Motor neuron (in vitro differentiated cells): ENCODE data around the gene NRXN3. TPM values are rescaled to one million over a fixed set of nuclear protein-coding genes. Genes with fewer than 3 reads are reported as not detected.

Source experiments
- ATAC-seq, 8 experiments: fragments of 200-7000 bp; cut with Tn5 transposase; replicated peaks in 6 of 8; 2 replicates each; pipeline ENCODE4 v1.8.0; 2021; ENCODE audit warnings: mild to moderate bottlenecking in 8 of 8, moderate library complexity in 8 of 8
- H3K27ac ChIP-seq, 2 donors: fragments of 250-450 bp; sonication (Bioruptor Pico); 2 replicates each; pipeline ENCODE4 v1.9.0; 2021; ENCODE audit warnings: antibody characterized with exemption in 2 of 2, mild to moderate bottlenecking in 2 of 2, moderate library complexity in 1 of 2
- H3K4me1 ChIP-seq, 2 donors: fragments of 250-450 bp; sonication (Bioruptor Pico); replicated peaks in 1 of 2; 2 replicates each; pipeline ENCODE4 v1.6.1; 2021; ENCODE audit warnings: antibody characterized with exemption in 2 of 2, mild to moderate bottlenecking in 2 of 2, moderate library complexity in 1 of 2
- H3K4me3 ChIP-seq, 5 donors: fragments of 250-450 bp; sonication (Bioruptor Pico); 2 replicates each; pipeline ENCODE4 v1.9.0; 2021; ENCODE audit warnings: antibody characterized with exemption in 5 of 5, mild to moderate bottlenecking in 5 of 5, moderate library complexity in 4 of 5
- WGBS, 10 experiments: fragments of 450-650 bp; shearing (Covaris generic); methylation state at CpG; one replicate each; pipeline ENCODE4 v1.0.0; 2022; 5-methylcytosine and 5-hydroxymethylcytosine counted together
- in situ Hi-C, 9 experiments: fragments of 400-800 bp; cut with MboI; loops; one replicate each; pipeline ENCODE4 v1.15.0; 2021; ENCODE audit warnings: low sequenced_read_pairs in 9 of 9, low pct_unique_long_range_greater_than_20kb in 2 of 9; ENCODE audit not compliant: unreplicated experiment in 9 of 9
- total RNA-seq, 8 experiments: library from RNA; unstranded; fragments of 300-600 nt; gene quantifications; 2 replicates each; pipeline versions ENCODE4 v1.2.3 to v1.2.4, GENCODE V29; 2022

The NRXN3 gene
- total RNA-seq, 8 experiments from 2014 or later: 1.1 to 16.5 (median 12.9) TPM

- Histone ChIP-seq H3K4me1 (peaks cover 12 to 25% of the 10 kb centered on the region in 2 donors), H3K27ac (no peak overlapping the region), H3K4me3 (no peak overlapping the region)
- in situ Hi-C loops: loop anchor here in 1 of 9 experiments (25.0 kb wide), 1 partner anchor 224 kb away; no protein-coding TSS in a partner anchor
- 0 to 46% (median 10%) methylated on average over 1 to 4 of the region's 4 CpGs; no CpG with 5 or more reads in 1 of the 10 experiments for WGBS, 10 experiments
- ATAC-seq: peak; percentile 58 to 99 (median 80)
These were observed 666.6 kb downstream of the NRXN3 start for GRCh38 chr14:78836777-78837176.

GRCh38 chr14:78838959-78839358 lies 668.8 kb downstream of the NRXN3 start:
- Histone ChIP-seq H3K4me3 (no peak overlapping the region), H3K27ac (no peak overlapping the region), H3K4me1 (peaks cover 12 to 25% of the 10 kb centered on the region in 2 donors)
- WGBS, 10 experiments: 0 to 100% (median 71%) methylated on average over 1 to 2 of the region's 2 CpGs; no CpG with 5 or more reads in 1 of the 10 experiments
- ATAC-seq: no peak
- in situ Hi-C loops: loop anchor here in 1 of 9 experiments (25.0 kb wide), 1 partner anchor 227 kb away; no protein-coding TSS in a partner anchor

GRCh38 chr14:78840898-78841297 lies 670.7 kb downstream of the NRXN3 start:
- peaks cover 0 to 5% of the 10 kb centered on the region in 2 donors for H3K4me1 ChIP-seq
- H3K4me3 ChIP-seq: no peak overlapping the region
- no peak overlapping the region for H3K27ac ChIP-seq
- in situ Hi-C loops: loop anchor here in 1 of 9 experiments (25.0 kb wide), 1 partner anchor 229 kb away; no protein-coding TSS in a partner anchor
- no peak for ATAC-seq
- 0 to 100% (median 20%) methylated on average over 1 of the region's 1 CpG; no CpG with 5 or more reads in 2 of the 10 experiments for WGBS, 10 experiments

GRCh38 chr14:78847801-78848200 lies 677.6 kb downstream of the NRXN3 start:
- peaks cover 0 to 3% of the 10 kb centered on the region in 2 donors for H3K4me1 ChIP-seq
- in situ Hi-C loops: loop anchor here in 1 of 9 experiments (25.0 kb wide), 1 partner anchor 236 kb away; no protein-coding TSS in a partner anchor
- no peak for ATAC-seq
- 14 to 100% (median 85%) methylated on average over 1 to 3 of the region's 3 CpGs; no CpG with 5 or more reads in 2 of the 10 experiments for WGBS, 10 experiments
- H3K4me3 ChIP-seq: no peak overlapping the region
- H3K27ac ChIP-seq: no peak overlapping the region

- in situ Hi-C loops: loop anchor here in 1 of 9 experiments (25.0 kb wide), 1 partner anchor 236 kb away; no protein-coding TSS in a partner anchor
- ATAC-seq: peak; percentile 51 to 84 (median 66)
These were observed 678.2 kb downstream of the NRXN3 start for GRCh38 chr14:78848234-78848820.

GRCh38 chr14:78849952-78850351 lies 679.8 kb downstream of the NRXN3 start:
- Histone ChIP-seq H3K4me3 (no peak overlapping the region), H3K27ac (no peak overlapping the region), H3K4me1 (peaks cover 0 to 3% of the 10 kb centered on the region in 2 donors)
- in situ Hi-C loops: loop anchor here in 1 of 9 experiments (25.0 kb wide), 1 partner anchor 238 kb away; no protein-coding TSS in a partner anchor
- ATAC-seq: no peak
- 0 to 100% (median 50%) methylated on average over 1 to 2 of the region's 2 CpGs; no CpG with 5 or more reads in 1 of the 10 experiments for WGBS, 10 experiments

More at GRCh38 chr14:78848234-78848820, 678.2 kb downstream of the NRXN3 start:
- H3K4me3 ChIP-seq: no peak overlapping the region
- WGBS, 10 experiments: 0 to 100% (median 19%) methylated on average over 1 to 6 of the region's 6 CpGs; no CpG with 5 or more reads in 1 of the 10 experiments
- peaks cover 0 to 3% of the 10 kb centered on the region in 2 donors for H3K4me1 ChIP-seq
- H3K27ac ChIP-seq: no peak overlapping the region

GRCh38 chr14:78851189-78851588 lies 681.0 kb downstream of the NRXN3 start:
- no peak overlapping the region for H3K4me3 ChIP-seq
- H3K4me1 ChIP-seq: peaks cover 0 to 3% of the 10 kb centered on the region in 2 donors
- no peak for ATAC-seq
- in situ Hi-C loops: no loop called here
- H3K27ac ChIP-seq: no peak overlapping the region
- WGBS, 10 experiments: 0 to 100% (median 60%) methylated on average over 1 to 3 of the region's 3 CpGs

GRCh38 chr14:78852040-78852439 lies 681.9 kb downstream of the NRXN3 start:
- ATAC-seq: peak in 5 of 8 experiments; percentile 40 to 77 (median 70)
- 0 to 75% (median 21%) methylated on average over 1 of the region's 1 CpG; no CpG with 5 or more reads in 2 of the 10 experiments for WGBS, 10 experiments
- Histone ChIP-seq H3K4me3 (no peak overlapping the region), H3K4me1 (peaks cover 0 to 3% of the 10 kb centered on the region in 2 donors), H3K27ac (no peak overlapping the region)
- in situ Hi-C loops: no loop called here

- in situ Hi-C loops: no loop called here
- ATAC-seq: no peak
These were observed 687.8 kb downstream of the NRXN3 start for GRCh38 chr14:78857974-78858373.

GRCh38 chr14:78863143-78863542 lies 693.0 kb downstream of the NRXN3 start:
- H3K27ac ChIP-seq: no peak overlapping the region
- in situ Hi-C loops: no loop called here
- ATAC-seq: peak in 2 of 8 experiments; percentile 36 to 61
- no peaks in the 10 kb centered on the region for H3K4me1 ChIP-seq
- 0 to 32% (median 10%) methylated on average over 1 to 4 of the region's 4 CpGs for WGBS, 10 experiments
- no peak overlapping the region for H3K4me3 ChIP-seq

More at GRCh38 chr14:78857974-78858373, 687.8 kb downstream of the NRXN3 start:
- no peak overlapping the region for H3K4me3 ChIP-seq
- no peaks in the 10 kb centered on the region for H3K4me1 ChIP-seq
- no peak overlapping the region for H3K27ac ChIP-seq
- 0 to 93% (median 60%) methylated on average over 1 to 3 of the region's 4 CpGs; no CpG with 5 or more reads in 1 of the 10 experiments for WGBS, 10 experiments

- WGBS, 10 experiments: 43 to 92% (median 86%) methylated on average over 1 of the region's 1 CpG; no CpG with 5 or more reads in 1 of the 10 experiments
- Histone ChIP-seq H3K4me3 (no peak overlapping the region), H3K4me1 (peaks cover 5 to 8% of the 10 kb centered on the region in 2 donors), H3K27ac (no peak overlapping the region)
- in situ Hi-C loops: no loop called here
- no peak for ATAC-seq
These were observed 702.7 kb downstream of the NRXN3 start for GRCh38 chr14:78872837-78873236.

- no peak overlapping the region for H3K4me3 ChIP-seq
- H3K4me1 ChIP-seq: peaks cover 5 to 8% of the 10 kb centered on the region in 2 donors
- ATAC-seq: no peak
- 0 to 87% (median 71%) methylated on average over 1 to 2 of the region's 2 CpGs; no CpG with 5 or more reads in 1 of the 10 experiments for WGBS, 10 experiments
- in situ Hi-C loops: no loop called here
- H3K27ac ChIP-seq: no peak overlapping the region
These were observed 703.4 kb downstream of the NRXN3 start for GRCh38 chr14:78873581-78873980.

GRCh38 chr14:78875049-78875448 lies 704.9 kb downstream of the NRXN3 start:
- in situ Hi-C loops: no loop called here
- H3K27ac ChIP-seq: no peak overlapping the region
- H3K4me1 ChIP-seq: peaks cover 5 to 8% of the 10 kb centered on the region in 2 donors
- no peak overlapping the region for H3K4me3 ChIP-seq
- peak in 1 of 8 experiments; percentile 46 for ATAC-seq
- WGBS, 10 experiments: 0 to 60% (median 21%) methylated on average over 1 to 2 of the region's 2 CpGs
